Fibroblast of mammary gland (primary cell): ENCODE data around the gene ALOXE3.

Experiments used
- DNase-seq: peaks from one replicate; pipeline ENCODE4 v3.0.0-alpha.2; 2010; ENCODE audit warnings: low read depth
- H3K4me3 ChIP-seq: 2 replicates; pipeline ENCODE4 v1.5.1; 2011; ENCODE audit warnings: low read depth, mild to moderate bottlenecking, low read length, moderate library complexity; ENCODE audit not compliant: control insufficient read depth
- TF ChIP-seq, protein P1 (sequence below): conservative IDR thresholded peaks from 2 replicates; pipeline ENCODE4 v1.5.1; 2011; ENCODE audit warnings: low read depth, low read length, inconsistent platforms; ENCODE audit not compliant: control insufficient read depth, insufficient read depth

ALOXE3 gene

DNA sequence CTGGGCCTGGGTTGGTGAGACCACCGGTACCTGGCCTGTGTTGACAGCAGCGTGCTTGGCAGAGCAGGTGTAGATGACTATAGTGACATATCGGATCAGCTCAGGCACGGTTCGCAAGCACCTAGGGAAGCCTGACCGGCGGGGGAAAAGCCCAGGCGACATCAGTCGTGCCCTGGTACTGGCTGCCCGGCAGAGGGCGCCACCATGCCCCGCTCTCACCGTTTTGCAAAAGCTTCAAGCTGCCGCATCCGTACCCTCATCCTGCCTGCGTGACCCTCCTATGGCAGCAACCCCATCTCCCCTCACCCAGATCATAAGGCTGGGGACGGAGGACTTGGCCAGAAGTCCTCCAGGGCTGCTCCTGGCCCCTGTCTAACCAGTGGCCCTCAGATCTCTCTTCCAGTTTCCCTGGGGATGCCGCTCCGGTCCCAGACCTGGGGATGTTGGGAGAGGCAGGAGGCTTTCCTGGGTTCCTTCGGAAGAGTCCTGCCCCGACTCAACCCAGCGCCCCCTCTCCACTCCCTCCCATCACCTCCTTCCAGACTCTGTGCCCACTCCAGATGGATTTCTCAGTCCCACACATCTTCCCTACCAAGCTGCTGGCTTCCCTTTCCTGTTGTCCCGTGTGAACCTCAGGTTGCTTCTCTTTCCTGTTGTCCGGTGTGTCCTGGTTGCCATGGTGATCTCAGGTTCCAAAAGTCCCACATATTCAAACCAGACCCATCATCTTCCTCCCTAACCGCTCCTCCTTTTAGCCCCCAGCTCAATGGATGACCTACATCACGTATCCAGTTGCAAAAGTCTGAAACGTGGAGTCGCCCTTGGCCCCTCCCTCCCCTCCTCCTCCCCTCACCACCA, 44.5 kb downstream of the ALOXE3 start:
- TF ChIP-seq, protein P1, sequence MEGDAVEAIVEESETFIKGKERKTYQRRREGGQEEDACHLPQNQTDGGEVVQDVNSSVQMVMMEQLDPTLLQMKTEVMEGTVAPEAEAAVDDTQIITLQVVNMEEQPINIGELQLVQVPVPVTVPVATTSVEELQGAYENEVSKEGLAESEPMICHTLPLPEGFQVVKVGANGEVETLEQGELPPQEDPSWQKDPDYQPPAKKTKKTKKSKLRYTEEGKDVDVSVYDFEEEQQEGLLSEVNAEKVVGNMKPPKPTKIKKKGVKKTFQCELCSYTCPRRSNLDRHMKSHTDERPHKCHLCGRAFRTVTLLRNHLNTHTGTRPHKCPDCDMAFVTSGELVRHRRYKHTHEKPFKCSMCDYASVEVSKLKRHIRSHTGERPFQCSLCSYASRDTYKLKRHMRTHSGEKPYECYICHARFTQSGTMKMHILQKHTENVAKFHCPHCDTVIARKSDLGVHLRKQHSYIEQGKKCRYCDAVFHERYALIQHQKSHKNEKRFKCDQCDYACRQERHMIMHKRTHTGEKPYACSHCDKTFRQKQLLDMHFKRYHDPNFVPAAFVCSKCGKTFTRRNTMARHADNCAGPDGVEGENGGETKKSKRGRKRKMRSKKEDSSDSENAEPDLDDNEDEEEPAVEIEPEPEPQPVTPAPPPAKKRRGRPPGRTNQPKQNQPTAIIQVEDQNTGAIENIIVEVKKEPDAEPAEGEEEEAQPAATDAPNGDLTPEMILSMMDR, result peak; percentile 85
- DNase-seq, result peak; percentile 57
- H3K4me3 ChIP-seq, result no peak overlapping the region

DNA sequence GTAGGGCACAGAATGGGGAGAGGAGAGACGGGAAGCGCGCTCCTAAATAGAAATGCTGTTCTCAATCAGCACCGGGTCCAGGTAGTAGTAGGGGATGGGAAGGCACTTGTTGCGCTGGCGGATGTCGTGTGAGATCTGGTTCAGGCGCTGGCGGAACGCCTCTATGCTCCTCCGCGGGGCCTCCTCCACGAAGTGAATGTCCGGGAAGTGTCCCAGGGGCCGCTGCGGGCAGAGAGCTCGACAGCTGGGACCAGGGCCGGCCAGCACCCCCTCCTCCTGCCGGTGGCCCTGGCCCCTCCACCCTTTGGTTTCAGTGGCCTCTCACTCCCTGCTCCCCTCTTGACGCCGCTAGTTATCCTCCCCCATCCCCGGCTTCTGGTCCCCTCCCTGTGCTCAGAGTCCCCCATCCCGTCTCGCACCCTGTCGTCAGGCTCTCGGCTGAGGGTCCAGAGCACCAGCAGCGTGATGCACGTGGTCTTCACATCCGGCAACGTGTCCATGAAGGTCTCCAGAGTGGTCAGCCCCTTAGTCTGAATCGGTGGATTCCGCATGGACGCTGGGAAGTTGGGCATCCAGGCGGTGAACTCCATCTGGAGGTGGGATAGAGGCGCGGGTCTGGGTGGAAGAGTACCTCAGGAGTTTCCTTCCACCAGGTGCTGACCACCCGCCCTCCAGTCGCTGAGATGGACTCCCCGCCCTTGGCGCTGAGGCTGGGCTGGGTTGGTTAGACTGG, 45.4 kb downstream of the ALOXE3 start:
- no peak overlapping the region for H3K4me3 ChIP-seq
- TF ChIP-seq, protein P1, result no peak
- DNase-seq, result no peak

DNA sequence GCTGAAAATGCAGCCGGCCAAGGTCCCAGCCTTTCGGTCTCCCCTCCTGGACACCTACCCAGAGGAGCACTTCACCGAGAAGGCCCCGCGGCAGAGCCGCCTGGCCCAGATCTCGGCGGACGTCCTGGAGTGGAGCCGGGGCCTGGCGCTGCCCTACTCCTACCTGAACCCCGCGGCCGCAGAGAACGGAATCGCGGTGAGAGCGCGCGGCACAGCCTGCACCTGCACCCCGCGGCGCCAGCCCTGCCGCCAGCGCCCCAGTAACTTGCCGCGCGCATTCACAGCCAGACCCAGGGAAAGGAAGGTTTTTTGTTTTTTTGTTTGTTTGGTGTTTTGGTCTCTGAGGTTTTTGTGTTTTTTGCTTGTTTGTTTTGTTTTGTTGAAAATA, 46.0 kb downstream of the ALOXE3 start:
- DNase-seq, result no peak
- no peak overlapping the region for H3K4me3 ChIP-seq

DNA sequence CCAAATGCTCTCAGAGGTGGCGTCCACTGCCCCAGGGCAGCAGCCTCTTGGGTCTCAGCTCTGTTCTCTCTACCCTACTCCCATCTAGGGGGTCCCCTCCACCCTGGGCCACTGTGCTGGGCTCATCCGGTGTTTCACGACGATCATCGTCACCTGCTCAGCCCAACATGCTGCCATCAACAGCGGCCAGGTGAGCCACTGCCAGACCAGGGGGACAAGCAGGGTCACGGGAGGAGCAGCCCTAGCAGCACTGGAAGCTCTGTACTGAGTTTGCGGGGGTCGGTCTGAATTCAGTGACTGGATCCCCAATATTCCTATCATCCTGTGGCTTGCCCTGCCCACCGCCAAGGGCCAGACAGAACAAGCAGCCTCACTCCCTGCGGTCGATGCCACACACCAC, 46.8 kb downstream of the ALOXE3 start:
- no peak for DNase-seq
- H3K4me3 ChIP-seq, result no peak overlapping the region
- TF ChIP-seq, protein P1, result no peak

More for the DNA sequence above, 46.0 kb downstream of the ALOXE3 start:
- TF ChIP-seq, protein P1, result no peak

DNA sequence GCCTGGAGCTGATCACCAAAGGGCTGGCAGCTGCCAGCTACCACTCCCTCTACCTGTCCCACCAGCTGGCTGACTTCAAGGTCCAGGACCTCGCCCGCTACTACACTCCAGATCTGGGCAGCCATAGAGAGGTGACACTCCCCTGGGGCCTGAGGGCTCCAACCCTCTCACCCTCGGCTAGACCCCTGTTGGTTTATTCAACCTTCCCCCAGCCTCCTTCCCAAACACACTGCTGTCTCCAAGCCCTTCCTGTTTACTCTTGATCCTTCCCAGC, 48.8 kb downstream of the ALOXE3 start:
- no peak for DNase-seq
- no peak overlapping the region for H3K4me3 ChIP-seq
- TF ChIP-seq, protein P1, result no peak

DNA sequence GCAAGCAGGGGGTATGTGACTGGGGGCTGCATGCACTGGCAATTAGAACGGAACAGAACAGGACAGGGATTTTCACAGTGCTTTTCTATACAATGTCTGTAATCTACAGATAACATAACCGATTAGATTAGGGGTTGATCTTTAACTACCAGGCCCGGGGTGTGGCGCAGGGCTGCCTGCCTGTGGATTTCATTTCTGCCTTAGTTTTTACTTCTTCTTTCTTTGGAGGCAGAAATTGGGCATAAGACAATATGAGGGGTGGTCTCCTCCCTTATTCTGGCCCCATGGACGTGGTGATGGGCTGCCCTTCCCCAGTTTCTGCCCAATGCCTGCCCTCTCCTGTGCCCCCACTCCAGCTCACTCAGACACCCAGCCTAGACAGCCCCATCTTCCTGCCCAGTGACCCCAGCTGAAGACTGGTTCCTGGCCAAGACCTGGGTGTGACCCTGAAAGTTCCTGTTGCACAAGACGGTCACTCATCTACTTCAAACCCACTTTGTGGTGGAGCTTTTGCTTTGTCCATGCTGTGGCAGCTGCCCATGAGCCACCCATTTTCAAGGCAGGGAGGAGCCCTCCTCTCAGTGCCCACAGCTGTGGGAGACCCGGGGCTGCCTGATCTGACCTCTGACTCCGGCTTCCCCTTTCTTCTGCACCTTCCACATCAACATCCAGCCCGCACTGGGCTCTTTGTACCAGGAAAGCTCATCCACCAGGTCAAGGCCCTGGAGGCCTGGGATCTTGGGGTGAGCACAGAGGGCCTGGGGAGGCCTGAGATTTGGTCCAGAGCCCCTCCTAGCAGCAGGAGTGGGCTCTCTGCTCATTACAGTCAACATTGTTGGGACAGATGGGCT, 49.4 kb downstream of the ALOXE3 start:
- TF ChIP-seq, protein P1, result no peak
- no peak overlapping the region for H3K4me3 ChIP-seq
- DNase-seq, result no peak
